Measurements from ENCODE around the gene PLA2G4B.

PLA2G4B gene

DNA sequence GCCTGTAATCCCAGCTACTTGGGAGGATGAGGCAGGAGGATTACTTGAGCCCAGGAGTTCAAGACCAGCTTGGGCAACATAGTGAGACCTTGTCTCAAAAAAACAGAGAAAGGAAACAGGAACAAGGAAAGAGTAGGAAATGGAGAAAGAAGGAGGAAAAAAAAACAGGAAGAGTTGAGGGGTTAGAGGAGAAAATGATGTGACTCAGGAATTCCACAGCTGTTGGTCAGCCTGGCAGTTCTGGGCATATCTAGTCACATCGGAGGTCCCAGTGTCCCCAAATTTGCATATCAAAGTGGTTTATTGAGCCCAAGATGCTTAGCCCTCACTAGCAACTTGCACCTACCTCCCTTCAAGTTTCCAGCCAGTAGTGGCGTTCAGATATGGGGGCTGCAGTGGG lies 29.5 kb upstream of the PLA2G4B start:
- FAIRE-seq, result no peak

DNA sequence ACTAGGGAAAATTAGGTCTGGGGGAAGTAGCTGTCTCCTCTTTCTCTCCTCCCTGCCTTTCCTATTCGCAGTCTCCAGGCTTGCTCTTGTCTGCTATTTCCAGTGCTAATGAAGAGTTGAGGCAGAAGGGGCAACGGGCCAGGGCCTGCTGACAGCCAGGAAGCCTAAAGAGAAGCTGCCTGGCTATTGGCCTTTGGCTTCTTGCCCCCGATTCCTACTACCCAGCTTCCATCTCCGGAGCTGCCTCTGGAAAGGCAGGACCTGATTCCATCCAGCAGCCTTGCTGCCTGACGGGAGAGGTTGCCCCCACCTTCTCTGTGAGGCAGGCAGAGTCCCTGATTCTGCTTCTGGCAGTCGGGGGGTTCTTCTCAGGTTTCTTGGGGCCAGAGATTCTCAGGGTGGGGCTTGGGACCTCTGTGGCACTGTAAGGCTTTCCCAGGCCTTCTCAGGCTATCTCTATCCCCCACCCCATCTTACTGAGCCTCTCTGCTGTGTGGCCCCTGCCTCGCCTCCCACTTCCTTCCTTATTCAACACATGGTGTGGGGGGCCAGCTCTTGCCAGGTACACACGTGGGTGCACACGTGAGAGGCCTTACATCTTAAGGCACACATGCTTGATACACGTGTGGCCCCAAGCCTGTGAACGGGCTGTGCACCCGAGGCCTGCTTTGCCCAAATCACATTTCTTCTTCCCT lies 29.0 kb upstream of the PLA2G4B start:
- no peak for FAIRE-seq

DNA sequence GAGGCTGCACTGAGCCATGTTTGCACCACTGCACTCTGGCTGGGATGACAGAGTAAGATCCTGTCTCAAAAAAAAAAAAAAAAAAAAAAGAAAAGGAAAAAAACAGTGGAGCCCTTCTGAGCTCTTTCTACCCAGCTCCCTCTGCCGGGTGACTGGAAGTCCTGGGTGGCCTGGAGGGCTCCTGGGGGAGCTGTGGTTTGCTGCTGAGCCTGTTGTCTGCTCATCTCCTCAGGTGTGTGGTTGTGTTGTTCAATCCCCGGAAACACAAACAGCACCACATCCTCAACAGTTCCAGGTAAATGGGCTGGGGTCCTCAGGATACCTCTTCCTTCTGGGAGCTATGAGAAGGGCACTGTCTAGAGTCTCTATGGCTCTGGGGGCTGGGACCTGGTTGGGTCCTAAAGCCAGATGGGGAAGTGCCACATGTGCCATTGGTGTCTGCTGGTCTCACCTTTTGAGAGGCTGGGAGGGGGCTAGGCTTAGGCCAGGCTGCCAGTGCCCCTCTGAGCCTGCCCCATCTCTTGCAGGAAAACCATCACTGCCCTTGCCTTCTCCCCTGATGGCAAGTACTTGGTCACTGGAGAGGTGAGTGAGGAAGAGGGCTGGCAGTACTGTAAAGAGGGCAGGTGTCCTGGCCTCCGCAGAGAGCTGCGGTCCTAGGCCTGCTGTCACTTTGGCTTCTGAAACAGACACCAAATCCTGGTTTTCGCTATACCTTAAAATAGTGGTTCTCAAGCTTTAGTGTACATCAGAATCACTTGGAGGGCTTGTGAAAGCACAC lies 27.8 kb upstream of the PLA2G4B start:
- no peak for FAIRE-seq

DNA sequence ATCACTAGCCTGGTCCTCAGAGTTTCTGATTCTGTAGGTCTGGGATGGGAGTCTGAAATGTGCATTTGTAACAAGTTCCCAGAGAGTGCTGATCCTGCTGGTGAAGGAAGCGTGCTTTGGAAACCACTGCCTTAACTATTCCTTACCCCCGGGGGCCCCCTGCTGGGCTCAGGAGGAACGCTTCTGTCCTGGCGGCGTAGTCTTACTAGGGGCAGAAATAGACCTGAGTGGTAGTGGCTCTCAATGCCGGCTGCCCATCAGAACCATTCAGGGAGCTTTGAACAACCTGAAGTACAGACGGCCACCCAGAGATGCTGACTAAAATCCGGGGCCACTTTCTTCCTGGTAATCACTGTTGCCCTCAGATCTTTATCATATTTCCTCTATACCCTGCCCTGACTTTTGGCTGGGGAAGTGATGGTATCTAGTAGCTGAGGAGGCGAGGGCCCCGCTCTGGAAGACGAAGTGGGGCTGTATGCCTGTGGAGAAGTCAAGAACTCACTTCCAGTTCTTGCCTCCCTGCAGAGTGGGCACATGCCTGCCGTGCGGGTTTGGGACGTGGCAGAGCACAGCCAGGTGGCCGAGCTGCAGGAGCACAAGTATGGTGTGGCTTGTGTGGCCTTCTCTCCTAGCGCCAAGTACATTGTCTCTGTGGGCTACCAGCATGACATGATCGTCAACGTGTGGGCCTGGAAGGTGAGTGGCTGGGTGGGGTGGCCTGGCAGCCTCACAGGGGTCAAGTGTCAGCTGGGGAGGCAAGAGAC lies 27.0 kb upstream of the PLA2G4B start:
- FAIRE-seq, result peak; percentile 70

DNA sequence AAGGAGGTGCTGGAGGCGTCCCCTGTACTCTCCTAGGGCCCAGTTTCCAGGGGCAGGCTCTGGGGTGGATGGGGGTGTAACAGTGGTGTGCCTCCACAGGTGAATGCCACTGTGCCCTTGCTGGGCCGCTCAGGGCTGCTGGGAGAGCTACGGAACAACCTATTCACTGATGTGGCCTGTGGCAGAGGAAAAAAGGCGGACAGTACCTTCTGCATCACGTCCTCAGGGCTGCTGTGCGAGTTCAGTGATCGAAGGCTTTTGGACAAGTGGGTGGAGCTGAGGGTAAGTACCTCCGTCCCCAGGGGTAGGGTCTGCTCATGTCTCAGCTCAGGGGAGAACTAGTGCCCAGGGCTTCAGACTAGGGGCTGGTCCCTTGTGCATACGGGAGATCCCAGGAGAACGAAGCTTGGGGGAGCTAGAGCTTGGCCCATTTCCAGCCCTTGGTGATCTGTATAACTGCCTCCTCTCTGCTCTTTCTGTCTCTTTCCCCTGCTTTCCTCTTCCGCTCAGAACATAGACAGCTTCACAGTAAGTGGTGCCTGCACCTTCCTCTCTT lies 25.7 kb upstream of the PLA2G4B start:
- no peak for FAIRE-seq

DNA sequence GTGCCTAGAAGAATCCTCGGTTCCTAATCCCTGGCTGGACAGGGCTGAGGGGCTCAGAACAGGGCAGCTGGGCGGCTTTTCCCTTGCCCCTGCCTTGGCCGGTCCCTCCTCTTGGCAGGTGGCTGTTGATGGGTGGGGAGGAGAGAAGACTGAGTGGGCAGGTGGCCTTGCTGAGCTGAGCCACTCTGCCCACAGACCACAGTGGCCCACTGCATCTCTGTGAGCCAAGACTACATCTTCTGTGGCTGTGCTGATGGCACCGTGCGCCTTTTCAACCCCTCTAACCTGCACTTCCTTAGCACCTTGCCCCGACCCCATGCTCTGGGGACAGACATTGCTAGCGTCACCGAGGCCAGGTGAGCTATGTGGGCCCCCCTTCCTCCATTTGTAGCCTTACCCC lies 25.2 kb upstream of the PLA2G4B start:
- no peak for FAIRE-seq

DNA sequence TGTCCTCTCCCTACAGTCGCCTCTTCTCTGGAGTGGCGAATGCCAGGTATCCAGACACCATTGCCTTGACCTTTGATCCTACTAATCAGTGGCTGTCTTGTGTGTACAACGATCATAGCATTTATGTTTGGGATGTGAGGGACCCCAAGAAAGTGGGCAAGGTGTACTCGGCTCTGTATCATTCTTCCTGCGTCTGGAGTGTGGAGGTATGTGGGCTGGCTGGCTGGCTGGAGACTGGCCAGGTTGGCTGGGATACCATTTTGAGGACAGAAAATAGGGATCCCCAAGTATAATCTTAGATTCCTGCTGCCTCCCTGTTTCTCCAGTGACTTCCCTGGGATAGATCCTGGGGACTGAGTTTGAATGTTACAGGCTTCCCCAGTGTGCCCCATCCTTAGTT lies 24.1 kb upstream of the PLA2G4B start:
- no peak for FAIRE-seq

DNA sequence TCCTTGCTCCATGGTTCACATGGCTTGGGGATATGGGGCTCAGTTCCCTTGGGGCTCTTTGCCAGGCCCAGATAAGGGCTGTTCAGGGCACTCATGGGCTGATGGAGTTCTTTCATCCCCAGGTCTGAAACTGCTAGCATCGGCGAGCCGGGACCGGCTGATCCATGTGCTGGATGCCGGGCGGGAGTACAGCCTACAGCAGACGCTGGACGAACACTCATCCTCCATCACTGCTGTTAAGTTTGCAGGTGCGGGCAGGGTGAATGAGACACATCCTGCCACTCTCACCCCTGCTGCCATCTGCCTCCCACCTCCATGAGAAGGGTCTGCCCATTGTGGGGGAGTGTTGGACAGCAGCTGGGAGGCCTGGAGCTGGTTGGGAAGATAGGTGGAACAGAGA lies 21.9 kb upstream of the PLA2G4B start:
- FAIRE-seq, result no peak

DNA sequence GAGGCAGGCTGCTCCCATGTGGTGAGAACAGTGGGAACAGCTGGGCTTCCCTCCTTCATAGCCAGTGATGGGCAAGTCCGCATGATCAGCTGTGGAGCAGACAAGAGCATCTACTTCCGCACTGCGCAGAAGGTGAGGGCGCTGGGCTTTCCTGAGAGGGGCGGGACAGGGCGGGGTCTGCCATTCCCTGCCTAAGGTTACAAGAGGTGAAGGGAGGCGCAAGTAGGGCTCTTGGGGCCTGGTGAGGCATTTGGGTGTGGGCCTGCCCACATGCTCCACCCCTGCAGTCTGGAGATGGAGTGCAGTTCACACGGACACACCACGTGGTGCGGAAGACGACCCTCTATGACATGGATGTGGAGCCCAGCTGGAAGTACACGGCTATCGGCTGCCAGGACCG lies 21.3 kb upstream of the PLA2G4B start:
- FAIRE-seq, result no peak

DNA sequence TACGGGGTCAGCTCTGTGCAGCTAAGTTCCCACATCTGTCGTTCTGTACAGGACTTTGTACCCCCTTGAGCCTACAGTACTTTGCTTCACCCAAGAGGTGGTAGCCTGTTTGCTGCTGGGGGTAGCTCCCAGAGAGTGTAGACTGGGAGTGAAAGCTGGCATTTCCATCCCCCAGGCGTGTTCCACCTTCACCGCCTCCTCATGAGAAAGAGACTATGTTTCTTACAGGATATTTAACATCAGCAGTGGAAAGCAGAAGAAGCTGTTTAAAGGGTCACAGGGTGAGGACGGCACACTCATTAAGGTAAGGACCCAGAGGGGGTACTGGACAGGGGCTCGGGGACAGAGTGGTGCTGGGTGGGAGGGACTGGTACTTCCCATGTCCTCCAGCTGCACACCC lies 20.9 kb upstream of the PLA2G4B start:
- FAIRE-seq, result no peak

DNA sequence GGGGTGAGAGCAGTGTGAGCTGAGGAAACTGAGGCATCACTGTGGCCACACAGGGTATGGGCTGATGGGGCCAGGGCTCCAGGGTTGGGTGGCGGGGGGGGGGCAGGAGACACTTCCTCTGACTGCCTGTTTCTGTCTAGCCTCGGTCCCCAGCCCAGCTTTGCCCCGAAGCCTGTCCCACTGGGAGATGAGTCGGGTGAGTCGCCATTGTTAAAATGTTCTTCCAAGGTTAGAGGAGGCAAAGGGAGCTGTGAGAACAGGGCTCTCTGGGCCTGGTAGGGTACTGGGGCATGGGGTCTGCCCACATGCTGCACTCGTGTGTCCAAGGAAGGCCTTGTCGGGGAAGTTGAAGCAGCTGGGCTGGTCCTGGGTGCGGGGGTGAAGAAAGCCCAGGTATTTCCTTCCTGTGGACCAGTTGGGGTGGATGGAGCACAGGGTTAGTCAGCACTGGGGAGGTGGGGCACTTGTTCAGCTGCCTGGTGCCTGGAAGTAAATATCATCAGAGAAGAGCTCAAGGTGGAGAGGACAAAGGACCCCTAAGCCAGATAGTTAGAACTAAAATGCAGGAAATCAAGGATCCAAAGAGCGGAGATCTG lies 19.1 kb upstream of the PLA2G4B start:
- FAIRE-seq, result no peak

DNA sequence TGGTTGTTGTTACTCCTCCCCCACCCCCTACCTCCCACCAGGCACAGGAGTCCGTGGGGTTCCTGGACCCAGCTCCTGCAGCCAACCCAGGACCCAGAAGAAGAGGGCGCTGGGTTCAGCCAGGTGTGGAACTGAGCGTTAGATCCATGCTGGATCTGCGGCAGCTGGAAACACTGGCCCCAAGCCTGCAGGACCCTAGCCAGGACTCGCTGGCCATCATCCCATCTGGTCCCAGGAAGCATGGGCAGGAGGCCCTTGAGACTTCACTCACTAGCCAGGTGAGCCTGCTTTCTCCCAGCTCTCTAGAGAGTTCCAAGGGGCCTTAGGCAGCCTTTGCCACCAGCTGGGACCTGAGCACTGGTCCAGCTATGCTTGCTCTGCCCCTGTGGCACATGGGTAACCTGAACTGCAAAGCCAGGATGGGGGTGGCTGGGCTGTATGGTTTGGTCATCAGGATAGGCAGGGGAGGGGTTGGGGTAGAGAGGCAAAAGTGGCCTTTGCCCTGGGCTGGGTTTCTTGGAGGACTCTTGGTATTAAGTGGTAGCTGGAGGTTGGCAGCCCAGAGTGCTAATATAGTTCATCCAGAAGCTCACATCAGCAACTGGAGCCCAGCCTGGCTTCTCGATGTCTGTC lies 17.7 kb upstream of the PLA2G4B start:
- FAIRE-seq, result no peak

DNA sequence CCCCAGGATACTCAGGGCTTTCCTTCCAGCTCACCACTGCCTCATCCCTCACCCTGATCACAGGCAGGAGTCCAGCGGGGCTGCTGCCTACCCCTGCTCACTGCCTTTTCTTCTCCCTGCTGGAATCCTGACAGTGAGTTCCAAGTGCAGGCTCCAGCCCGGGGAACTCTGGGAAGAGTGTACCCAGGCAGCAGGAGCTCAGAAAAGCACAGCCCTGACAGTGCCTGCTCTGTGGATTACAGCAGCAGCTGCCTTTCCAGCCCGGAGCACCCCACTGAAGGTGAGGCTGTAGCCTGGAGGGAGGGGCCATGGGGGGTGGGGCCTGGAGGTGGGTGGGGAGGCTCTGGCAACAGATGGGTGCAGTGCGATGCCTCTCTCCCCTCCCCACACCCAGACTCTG lies 16.8 kb upstream of the PLA2G4B start:
- FAIRE-seq, result no peak

DNA sequence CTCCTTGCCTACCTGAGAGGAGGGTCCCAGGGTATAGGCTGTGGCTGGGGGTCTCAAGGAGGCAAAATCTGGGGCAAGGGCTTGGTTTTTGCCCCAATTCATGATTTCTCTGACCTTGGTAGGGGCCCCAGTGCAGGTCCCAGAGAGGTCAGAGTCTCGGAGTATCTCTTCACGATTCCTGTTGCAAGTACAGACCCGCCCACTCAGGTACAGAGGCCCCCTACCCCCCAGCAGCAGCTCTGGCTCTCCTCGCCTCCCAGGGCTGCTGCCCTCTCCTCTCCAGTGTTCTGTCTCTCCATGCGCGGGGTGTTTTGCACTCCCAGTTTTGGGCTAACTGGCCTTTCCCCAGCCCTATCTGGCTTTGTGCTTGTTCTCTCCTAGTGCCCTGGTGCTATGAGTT lies 16.2 kb upstream of the PLA2G4B start:
- FAIRE-seq, result no peak

DNA sequence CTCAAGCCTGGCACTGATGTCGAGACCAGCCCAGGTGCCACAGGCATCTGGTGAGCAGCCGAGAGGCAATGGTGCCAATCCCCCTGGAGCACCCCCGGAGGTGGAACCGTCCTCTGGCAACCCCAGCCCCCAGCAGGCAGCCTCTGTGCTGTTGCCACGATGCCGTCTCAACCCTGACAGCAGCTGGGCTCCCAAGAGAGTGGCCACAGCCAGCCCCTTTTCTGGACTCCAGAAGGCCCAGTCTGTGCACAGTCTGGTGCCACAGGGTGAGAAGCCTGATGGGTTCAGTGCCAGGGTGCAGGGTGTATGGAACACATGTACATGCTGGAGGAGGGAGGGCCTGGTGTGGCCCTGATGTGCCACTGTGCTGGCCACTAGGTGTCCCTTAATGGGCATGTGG lies 15.7 kb upstream of the PLA2G4B start:
- no peak for FAIRE-seq

DNA sequence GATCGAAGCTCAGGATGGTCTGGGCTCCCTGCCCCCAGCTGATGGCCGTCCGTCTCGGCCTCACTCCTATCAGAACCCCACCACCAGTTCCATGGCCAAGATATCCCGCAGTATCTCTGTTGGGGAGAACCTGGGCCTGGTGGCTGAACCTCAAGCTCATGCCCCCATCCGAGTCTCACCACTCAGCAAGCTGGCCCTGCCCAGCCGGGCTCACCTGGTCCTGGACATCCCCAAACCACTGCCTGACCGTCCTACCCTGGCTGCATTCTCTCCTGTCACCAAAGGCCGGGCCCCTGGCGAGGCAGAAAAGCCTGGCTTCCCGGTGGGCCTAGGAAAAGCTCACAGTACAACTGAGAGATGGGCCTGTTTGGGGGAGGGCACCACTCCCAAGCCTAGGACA lies 15.1 kb upstream of the PLA2G4B start:
- no peak for FAIRE-seq

DNA sequence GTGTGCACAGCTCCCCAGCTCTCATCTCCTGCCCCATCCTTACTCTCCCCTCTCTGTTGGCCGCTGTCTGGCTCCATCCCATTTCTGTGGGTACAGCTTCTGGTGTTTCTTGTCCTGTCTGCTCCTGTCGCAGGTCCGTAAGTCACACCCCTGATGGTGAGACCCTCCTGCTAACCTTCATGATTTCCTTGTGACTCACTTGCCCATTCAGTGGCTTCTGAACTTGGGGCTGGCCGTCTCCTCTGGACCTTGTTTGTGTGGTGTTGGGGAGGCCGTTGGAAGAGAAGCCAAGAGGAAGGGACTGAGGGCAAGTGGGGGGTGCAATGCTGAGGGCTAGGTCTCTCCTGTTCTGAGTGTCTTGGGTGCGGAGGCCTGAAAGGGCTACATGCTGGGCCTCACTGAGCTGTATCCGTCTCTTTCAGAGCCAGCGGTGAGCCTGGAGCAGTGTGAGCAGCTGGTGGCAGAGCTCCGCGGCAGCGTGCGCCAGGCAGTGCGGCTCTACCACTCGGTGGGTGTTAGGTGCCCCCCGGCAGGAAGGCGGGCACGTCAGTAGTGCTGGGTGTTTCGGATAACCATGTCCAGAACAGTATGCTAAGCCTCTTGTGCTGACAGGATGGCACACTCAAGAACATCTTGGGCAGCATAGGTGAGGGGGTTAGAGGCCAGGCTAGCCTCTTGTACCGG lies 14.4 kb upstream of the PLA2G4B start:
- FAIRE-seq, result no peak

DNA sequence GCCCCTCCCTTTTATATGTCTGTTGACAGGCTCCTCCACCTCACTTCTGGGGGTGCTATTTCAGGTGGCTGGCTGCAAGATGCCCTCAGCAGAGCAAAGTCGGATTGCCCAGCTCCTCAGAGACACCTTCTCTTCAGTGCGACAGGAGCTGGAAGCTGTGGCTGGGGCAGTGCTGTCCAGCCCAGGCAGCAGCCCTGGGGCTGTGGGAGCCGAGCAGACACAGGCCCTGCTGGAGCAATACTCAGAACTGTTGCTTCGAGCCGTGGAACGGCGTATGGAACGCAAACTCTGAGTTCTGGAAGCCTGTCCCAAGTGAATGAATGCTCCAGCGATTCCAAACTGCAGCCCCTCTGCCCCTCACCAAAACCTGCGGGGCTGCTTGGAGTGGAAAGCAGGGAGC lies 13.5 kb upstream of the PLA2G4B start:
- no peak for FAIRE-seq

DNA sequence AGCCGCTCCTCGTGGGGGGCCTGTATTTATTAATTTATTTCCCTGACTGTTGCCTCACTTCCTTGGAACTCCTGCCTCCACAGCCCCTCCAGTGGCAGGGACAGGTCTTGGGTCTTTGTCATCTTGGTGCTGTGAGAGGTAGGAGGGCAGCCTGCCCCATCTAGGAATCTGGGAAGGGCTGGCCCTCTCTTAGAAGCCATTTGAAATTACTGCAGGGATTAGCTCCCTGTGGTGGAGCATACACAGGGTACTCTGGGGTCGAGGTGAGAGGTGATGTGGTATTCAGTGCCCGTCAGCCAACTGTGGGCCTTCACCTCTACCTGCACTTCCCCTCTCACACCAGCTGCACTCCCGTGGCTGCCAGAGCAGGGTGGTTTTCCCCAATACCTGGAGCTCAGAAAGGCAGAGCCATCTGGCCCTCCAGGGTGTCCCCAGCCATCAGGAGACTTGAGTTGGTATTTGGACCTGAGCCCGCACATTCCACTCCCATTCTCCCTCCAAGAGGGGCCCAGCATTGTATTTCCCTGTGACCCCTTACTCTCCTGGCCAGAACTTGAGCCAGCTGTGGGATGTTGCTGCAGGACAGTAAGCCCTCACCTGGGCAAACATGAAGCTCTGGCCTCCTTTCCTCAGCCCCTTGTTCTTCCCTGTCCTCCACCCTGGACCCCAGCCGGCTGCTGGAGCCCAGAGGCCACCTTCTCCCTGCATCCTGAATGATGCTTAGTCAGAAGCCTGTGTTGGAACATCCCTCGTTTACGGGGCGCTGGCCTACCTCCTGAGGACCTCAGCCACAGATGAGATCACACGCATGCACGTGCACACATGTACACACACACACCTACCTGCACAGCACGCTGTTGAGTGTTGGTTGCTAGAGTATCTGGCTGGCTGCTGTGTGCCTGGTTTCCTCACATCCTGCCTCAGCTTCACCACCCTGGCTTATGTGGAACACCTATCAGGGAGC lies 12.8 kb upstream of the PLA2G4B start:
- FAIRE-seq, result no peak

DNA sequence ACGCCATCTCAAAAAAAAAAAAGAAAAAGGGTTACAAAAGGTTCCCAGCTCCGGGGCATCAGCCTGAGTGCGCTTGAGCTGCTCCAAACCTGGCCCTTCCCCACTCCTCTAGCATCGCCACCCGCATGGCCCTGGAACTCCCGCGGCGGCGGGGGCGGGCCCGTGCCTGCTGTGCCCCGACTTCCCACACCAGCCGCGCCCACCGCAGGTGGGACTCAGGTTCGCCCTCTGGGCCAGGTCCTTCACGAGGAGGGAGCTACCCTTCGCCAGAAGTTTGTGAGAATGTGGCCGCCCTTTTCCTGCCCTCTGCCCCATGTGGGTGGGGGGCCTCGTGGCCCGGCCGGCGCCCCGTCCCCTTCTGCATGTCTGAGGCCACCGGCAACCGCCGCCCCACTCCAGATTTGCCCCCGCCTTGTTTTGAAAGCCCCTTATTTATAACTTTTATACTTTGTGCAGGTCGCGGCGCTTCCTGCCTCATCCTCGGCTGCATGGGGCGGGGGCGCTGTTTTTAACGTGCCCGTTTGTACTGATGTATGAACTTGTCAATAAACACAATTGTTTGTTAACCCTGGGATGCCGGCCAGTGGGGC lies 11.3 kb upstream of the PLA2G4B start:
- FAIRE-seq, result no peak

All from endometrium (tissue), 2 donors.